Smooth muscle cell (in vitro differentiated cells): ENCODE results near the gene NANOS2. TPM values are rescaled to one million over a fixed set of nuclear protein-coding genes. Genes with fewer than 3 reads are reported as not detected.
A peak's percentile ranks its signal among the peaks of the same experiment; 100 is the strongest.

ENCODE experiments used
- DNase-seq: peaks from one replicate; lab custom pipeline; 2025; ENCODE audit not compliant: unreplicated experiment; lab: John Stamatoyannopoulos, UW
- H2AFZ ChIP-seq: fragments of 200-600 bp; sonication (generic); 2 replicates; pipeline ENCODE4 v1.6.0; 2016; ENCODE audit warnings: antibody characterized with exemption, low read depth, mild to moderate bottlenecking
- H3F3A ChIP-seq: fragments of 200-600 bp; sonication (generic); 2 replicates; pipeline ENCODE4 v1.6.0; 2017; ENCODE audit warnings: antibody characterized with exemption, low read depth
- H3K27ac ChIP-seq: fragments of 200-600 bp; sonication (generic); 2 replicates; pipeline ENCODE4 v1.5.1; 2016; ENCODE audit warnings: low read depth, mild to moderate bottlenecking
- H3K27me3 ChIP-seq: fragments of 200-600 bp; sonication (generic); 2 replicates; pipeline ENCODE4 v1.6.1; 2016; ENCODE audit warnings: low read depth, mild to moderate bottlenecking
- H3K36me3 ChIP-seq: fragments of 200-600 bp; sonication (generic); 2 replicates; pipeline ENCODE4 v1.5.1; 2016; ENCODE audit warnings: low read depth
- H3K4me1 ChIP-seq: fragments of 200-600 bp; sonication (generic); 2 replicates; pipeline ENCODE4 v1.5.1; 2016; ENCODE audit warnings: low read depth
- H3K4me2 ChIP-seq: fragments of 200-600 bp; sonication (generic); 2 replicates; pipeline ENCODE4 v1.6.0; 2016; ENCODE audit warnings: mild to moderate bottlenecking
- H3K4me3 ChIP-seq: fragments of 200-600 bp; sonication (generic); 2 replicates; pipeline ENCODE4 v1.5.1; 2016; ENCODE audit warnings: mild to moderate bottlenecking
- H3K79me2 ChIP-seq: fragments of 200-600 bp; sonication (generic); 2 replicates; pipeline ENCODE4 v1.6.0; 2016; ENCODE audit warnings: low read depth, mild to moderate bottlenecking
- H3K9ac ChIP-seq: fragments of 200-600 bp; sonication (generic); 2 replicates; pipeline ENCODE4 v1.6.0; 2016; ENCODE audit warnings: low read depth
- H3K9me3 ChIP-seq: fragments of 200-600 bp; sonication (generic); replicated peaks from 2 replicates; pipeline ENCODE4 v1.5.1; 2016; ENCODE audit warnings: low read depth
- H4K20me1 ChIP-seq: fragments of 200-600 bp; sonication (generic); 2 replicates; pipeline ENCODE4 v1.6.0; 2016; ENCODE audit warnings: low read depth
- WGBS: methylation state at CpG from one replicate; pipeline ENCODE4 v1.1.7; 2016; ENCODE audit warnings: low lambda C conversion rate; 5-methylcytosine and 5-hydroxymethylcytosine counted together
- polyA plus RNA-seq: library from polyadenylated mRNA; unstranded; fragments of >200 nt; fragmentation: Nextera tagmentation; extraction: Ambion mirVana; gene quantifications from 2 replicates; pipeline ENCODE4 v1.2.1, GENCODE V29; 2016
- total RNA-seq: library from RNA; depleted of rRNA; stranded (reverse); fragments of >200 nt; gene quantifications from 2 replicates; pipeline ENCODE4 v1.2.3, GENCODE V29; 2014
- TF ChIP-seq, protein P1 (sequence below): fragments of 200-600 bp; sonication (generic); IDR thresholded peaks from 2 replicates; pipeline ENCODE4 v1.5.1; 2017; ENCODE audit warnings: borderline replicate concordance, mild to moderate bottlenecking, antibody characterized with exemption; ENCODE audit not compliant: insufficient read depth, poor library complexity, severe bottlenecking

Gene NANOS2
- total and polyA plus RNA-seq, 2 experiments from 2014 or later, result not detected

DNA sequence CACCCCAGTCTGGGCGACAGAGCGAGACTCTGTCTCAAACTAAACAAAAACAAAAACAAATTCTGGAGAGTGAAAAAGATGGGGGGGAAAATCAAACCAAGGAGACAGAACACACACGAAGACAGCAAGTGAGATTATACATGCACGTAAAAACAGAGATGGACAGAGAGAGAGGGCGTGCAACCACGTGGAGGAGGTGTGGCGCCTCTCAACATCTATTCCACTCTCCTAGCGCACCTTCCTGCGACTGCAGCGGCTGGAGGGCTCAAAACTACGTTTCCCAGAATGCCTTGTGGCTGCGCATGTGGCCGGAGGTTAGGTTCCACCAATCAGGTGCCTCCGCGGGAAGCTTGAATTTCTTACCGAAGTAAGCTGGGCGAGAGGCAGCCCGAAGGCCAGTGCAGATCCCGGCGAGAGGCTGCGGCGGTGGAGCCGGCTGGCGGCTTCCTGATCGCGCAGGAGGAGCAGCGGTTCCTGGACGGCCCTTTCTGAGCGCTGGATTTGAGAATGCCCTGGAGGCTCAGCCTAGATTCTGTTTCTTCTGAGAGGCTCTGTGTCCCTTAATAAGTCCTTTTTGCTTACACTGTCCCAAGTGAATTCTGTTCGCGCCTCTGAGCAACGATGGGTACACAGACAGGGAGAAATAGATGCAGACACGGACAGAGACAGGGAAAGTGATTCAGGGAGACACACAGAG is 13.1 kb upstream of the NANOS2 start:
- TF ChIP-seq, protein P1, sequence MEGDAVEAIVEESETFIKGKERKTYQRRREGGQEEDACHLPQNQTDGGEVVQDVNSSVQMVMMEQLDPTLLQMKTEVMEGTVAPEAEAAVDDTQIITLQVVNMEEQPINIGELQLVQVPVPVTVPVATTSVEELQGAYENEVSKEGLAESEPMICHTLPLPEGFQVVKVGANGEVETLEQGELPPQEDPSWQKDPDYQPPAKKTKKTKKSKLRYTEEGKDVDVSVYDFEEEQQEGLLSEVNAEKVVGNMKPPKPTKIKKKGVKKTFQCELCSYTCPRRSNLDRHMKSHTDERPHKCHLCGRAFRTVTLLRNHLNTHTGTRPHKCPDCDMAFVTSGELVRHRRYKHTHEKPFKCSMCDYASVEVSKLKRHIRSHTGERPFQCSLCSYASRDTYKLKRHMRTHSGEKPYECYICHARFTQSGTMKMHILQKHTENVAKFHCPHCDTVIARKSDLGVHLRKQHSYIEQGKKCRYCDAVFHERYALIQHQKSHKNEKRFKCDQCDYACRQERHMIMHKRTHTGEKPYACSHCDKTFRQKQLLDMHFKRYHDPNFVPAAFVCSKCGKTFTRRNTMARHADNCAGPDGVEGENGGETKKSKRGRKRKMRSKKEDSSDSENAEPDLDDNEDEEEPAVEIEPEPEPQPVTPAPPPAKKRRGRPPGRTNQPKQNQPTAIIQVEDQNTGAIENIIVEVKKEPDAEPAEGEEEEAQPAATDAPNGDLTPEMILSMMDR, result no peak
- no peaks in the 10 kb centered on the region for H3F3A ChIP-seq
- H2AFZ ChIP-seq, result peak overlapping the region; percentile 52
- H4K20me1 ChIP-seq, result no peaks in the 10 kb centered on the region
- H3K9ac ChIP-seq, result no peak overlapping the region
- peaks cover 3% of the 10 kb centered on the region for H3K27me3 ChIP-seq
- 13% methylated on average over 33 of the region's 33 CpGs for WGBS
- no peak overlapping the region for H3K27ac ChIP-seq
- H3K4me2 ChIP-seq, result peak overlapping the region; percentile 82
- H3K4me3 ChIP-seq, result peak overlapping the region; percentile 8
- H3K79me2 ChIP-seq, result no peaks in the 10 kb centered on the region
- no peaks in the 10 kb centered on the region for H3K9me3 ChIP-seq
- DNase-seq, result peak; percentile 27
- H3K36me3 ChIP-seq, result no peaks in the 10 kb centered on the region
- peaks cover 3% of the 10 kb centered on the region for H3K4me1 ChIP-seq

- H3K27ac ChIP-seq, result no peak overlapping the region
- WGBS, result 64% methylated on average over 5 of the region's 6 CpGs
- H3K79me2 ChIP-seq, result no peaks in the 10 kb centered on the region
- no peak for DNase-seq
- H3K9me3 ChIP-seq, result no peaks in the 10 kb centered on the region
- no peaks in the 10 kb centered on the region for H3F3A ChIP-seq
- no peaks in the 10 kb centered on the region for H3K36me3 ChIP-seq
- TF ChIP-seq, protein P1, result no peak
- H3K4me2 ChIP-seq, result no peak overlapping the region
- H4K20me1 ChIP-seq, result no peaks in the 10 kb centered on the region
- H3K27me3 ChIP-seq, result no peaks in the 10 kb centered on the region
- peaks cover 3% of the 10 kb centered on the region for H3K4me1 ChIP-seq
- no peak overlapping the region for H3K4me3 ChIP-seq
- no peak overlapping the region for H3K9ac ChIP-seq
- H2AFZ ChIP-seq, result no peak overlapping the region
These were observed 10.4 kb upstream of the NANOS2 start for GRCh38 chr19:45924891-45925447.

DNA sequence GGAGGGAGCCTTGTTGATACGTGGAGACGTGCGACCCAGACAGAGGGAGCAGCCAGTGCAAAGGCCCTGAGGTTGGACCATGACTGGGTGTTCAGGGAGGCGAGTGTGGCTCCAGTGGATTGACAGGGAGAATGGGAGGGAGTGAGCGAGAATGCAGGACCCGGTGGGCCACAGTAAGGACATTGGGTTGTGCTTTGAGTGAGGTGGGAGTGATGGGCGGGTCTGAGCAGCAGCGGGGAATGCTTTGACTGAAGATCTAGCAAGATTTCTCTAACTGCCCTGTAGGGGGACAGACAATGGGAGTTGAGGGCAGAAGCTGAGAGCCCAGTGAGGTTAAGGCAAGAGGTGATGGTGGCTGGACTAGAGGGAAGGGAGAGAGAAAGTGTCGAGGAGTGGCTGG is 7.7 kb upstream of the NANOS2 start:
- H3K4me3 ChIP-seq, result no peak overlapping the region
- no peak overlapping the region for H2AFZ ChIP-seq
- DNase-seq, result no peak
- H3K27me3 ChIP-seq, result no peaks in the 10 kb centered on the region
- H3K4me1 ChIP-seq, result no peaks in the 10 kb centered on the region
- no peaks in the 10 kb centered on the region for H3K36me3 ChIP-seq
- H3K79me2 ChIP-seq, result no peaks in the 10 kb centered on the region
- 62% methylated on average over 9 of the region's 9 CpGs for WGBS
- TF ChIP-seq, protein P1, result no peak
- no peaks in the 10 kb centered on the region for H3F3A ChIP-seq
- H3K4me2 ChIP-seq, result no peak overlapping the region
- no peak overlapping the region for H3K9ac ChIP-seq
- H4K20me1 ChIP-seq, result no peaks in the 10 kb centered on the region
- H3K9me3 ChIP-seq, result no peaks in the 10 kb centered on the region
- H3K27ac ChIP-seq, result no peak overlapping the region

- TF ChIP-seq, protein P1, result no peak
- Histone ChIP-seq H3F3A (no peaks in the 10 kb centered on the region), H3K79me2 (no peaks in the 10 kb centered on the region), H2AFZ (no peak overlapping the region), H3K4me3 (no peak overlapping the region), H3K27ac (no peak overlapping the region), H3K4me1 (no peaks in the 10 kb centered on the region), H4K20me1 (no peaks in the 10 kb centered on the region), H3K4me2 (no peak overlapping the region), H3K36me3 (no peaks in the 10 kb centered on the region), H3K27me3 (no peaks in the 10 kb centered on the region), H3K9me3 (no peaks in the 10 kb centered on the region), H3K9ac (no peak overlapping the region)
- DNase-seq, result no peak
- WGBS, result 84% methylated on average over 8 of the region's 8 CpGs
These were observed 5.9 kb upstream of the NANOS2 start for GRCh38 chr19:45920458-45920857.
